Neural cell (in vitro differentiated cells): ENCODE data around the gene AICDA.

Experiments
- MXI1 ChIP-seq: fragments of 450-650 bp; conservative IDR thresholded peaks from 2 replicates; pipeline ENCODE4 v1.6.1; 2014; ENCODE audit warnings: antibody characterized with exemption, mild to moderate bottlenecking; ENCODE audit not compliant: poor library complexity, severe bottlenecking
- TF ChIP-seq, protein P1 (sequence below): fragments of 450-650 bp; IDR thresholded peaks from 2 replicates; pipeline ENCODE4 v1.5.1; 2014; ENCODE audit warnings: antibody characterized with exemption, mild to moderate bottlenecking, moderate library complexity; ENCODE audit not compliant: poor library complexity, severe bottlenecking

- TF ChIP-seq, protein P1, sequence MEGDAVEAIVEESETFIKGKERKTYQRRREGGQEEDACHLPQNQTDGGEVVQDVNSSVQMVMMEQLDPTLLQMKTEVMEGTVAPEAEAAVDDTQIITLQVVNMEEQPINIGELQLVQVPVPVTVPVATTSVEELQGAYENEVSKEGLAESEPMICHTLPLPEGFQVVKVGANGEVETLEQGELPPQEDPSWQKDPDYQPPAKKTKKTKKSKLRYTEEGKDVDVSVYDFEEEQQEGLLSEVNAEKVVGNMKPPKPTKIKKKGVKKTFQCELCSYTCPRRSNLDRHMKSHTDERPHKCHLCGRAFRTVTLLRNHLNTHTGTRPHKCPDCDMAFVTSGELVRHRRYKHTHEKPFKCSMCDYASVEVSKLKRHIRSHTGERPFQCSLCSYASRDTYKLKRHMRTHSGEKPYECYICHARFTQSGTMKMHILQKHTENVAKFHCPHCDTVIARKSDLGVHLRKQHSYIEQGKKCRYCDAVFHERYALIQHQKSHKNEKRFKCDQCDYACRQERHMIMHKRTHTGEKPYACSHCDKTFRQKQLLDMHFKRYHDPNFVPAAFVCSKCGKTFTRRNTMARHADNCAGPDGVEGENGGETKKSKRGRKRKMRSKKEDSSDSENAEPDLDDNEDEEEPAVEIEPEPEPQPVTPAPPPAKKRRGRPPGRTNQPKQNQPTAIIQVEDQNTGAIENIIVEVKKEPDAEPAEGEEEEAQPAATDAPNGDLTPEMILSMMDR = no peak
- no peak for TF ChIP-seq MXI1
Measured at GRCh38 chr12:8612629-8613028, at the start of gene AICDA.
